GM21526 (cell line): Measurements from ENCODE around the gene TCIRG1.
"Not testable (repeated sequence)": the region's sequence is repeated elsewhere in the genome, so short reads cannot be mapped to it uniquely, and the experiment has no call there.

ENCODE experiments used
- ATAC-seq: cut with Tn5 transposase; IDR thresholded peaks from one replicate; pipeline ENCODE4 v1.9.1; 2021; ENCODE audit warnings: moderate library complexity; ENCODE audit not compliant: unreplicated experiment, low FRiP score

Gene TCIRG1

GRCh38 chr11:68077617-68078582 is 39.1 kb downstream of the TCIRG1 start:
- ATAC-seq, result no peak

GRCh38 chr11:68080860-68081259 is 42.0 kb downstream of the TCIRG1 start:
- no peak for ATAC-seq

- no peak for ATAC-seq
Observed at GRCh38 chr11:68081691-68082090, 42.9 kb downstream of the TCIRG1 start.

- no peak for ATAC-seq
Observed at GRCh38 chr11:68082481-68082880, 43.7 kb downstream of the TCIRG1 start.

DNA sequence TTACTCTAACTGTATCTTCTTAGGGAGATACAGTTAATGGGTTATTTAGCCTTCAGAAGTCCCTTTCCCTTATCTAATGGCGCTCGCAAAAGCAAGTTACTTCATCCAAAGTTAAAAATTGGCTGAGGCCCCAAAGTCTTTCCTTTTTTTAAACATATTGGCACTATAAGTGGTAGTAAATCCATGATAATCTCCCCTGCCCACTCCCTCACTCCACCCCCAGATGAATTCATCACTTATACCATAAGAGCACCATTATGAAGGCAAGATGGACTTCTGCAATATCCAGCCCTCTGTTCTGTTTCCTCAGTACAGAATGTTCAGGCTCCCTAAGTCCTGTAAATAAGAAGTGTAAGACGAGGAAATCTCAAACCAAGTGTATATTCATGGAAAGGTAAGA is 44.7 kb downstream of the TCIRG1 start:
- ATAC-seq, result no peak

DNA sequence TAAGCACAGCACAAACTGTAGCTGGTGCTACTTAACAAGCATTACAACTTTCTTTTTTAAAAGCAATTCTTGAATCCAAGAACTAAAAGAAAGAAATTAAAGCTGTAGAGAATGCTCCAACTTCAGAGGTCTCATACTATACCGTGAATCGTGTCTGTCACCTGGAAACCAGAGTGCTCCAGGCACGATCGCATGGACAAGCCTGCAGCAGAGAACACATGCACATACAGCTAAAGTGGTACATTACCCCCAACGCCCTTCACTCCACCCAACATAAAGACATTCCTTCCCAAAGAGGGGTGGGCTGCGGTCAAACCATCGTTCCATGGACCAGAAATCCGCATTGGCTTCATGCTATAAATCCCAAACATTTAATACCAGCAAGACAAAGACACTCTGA is 50.9 kb downstream of the TCIRG1 start:
- ATAC-seq, result no peak

GRCh38 chr11:68090287-68090686 is 51.5 kb downstream of the TCIRG1 start:
- ATAC-seq, result no peak

GRCh38 chr11:68090706-68091105 is 51.9 kb downstream of the TCIRG1 start:
- no peak for ATAC-seq

GRCh38 chr11:68092411-68092810 is 53.6 kb downstream of the TCIRG1 start:
- no peak for ATAC-seq

- ATAC-seq, result not testable (repeated sequence)
Observed at GRCh38 chr11:68092946-68093345, 54.1 kb downstream of the TCIRG1 start.

DNA sequence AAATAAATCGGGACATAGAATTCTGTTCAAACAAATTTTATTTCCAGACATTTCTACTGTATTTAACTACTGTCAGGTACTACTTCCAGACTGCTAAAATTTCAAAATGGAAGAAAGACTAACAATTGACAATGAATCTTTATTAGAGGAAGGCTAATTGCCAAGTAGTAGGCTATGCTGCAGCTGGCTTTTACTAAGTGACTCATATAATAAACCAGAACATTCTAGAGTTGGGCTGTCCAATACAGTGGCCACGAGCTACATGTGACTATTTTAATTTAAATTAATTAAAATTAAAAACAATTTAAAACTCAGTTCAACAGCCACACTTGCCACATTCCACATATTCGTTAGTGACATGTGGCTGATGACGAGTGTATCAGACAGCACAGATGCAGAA is 54.7 kb downstream of the TCIRG1 start:
- no peak for ATAC-seq

DNA sequence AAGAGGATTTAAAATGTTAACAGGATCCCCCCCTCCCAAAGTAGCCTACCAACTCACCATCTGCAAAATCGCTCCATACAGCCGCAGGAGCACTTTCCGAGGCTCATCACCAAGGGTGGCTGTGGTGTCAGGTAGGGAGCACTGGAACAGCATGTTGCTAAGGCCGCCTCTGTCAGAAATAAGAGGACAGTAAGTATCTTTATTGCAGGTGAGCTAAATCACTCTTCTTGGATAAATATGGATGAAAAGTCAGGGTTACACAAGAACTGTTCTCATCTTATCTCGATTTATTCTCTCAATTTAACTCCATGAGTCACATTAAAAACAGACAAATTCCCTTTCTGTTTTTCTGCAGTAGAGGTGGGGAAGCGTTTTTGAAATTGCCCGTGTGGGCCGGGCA is 58.1 kb downstream of the TCIRG1 start:
- ATAC-seq, result no peak

GRCh38 chr11:68099057-68099456 is 60.2 kb downstream of the TCIRG1 start:
- no peak for ATAC-seq

DNA sequence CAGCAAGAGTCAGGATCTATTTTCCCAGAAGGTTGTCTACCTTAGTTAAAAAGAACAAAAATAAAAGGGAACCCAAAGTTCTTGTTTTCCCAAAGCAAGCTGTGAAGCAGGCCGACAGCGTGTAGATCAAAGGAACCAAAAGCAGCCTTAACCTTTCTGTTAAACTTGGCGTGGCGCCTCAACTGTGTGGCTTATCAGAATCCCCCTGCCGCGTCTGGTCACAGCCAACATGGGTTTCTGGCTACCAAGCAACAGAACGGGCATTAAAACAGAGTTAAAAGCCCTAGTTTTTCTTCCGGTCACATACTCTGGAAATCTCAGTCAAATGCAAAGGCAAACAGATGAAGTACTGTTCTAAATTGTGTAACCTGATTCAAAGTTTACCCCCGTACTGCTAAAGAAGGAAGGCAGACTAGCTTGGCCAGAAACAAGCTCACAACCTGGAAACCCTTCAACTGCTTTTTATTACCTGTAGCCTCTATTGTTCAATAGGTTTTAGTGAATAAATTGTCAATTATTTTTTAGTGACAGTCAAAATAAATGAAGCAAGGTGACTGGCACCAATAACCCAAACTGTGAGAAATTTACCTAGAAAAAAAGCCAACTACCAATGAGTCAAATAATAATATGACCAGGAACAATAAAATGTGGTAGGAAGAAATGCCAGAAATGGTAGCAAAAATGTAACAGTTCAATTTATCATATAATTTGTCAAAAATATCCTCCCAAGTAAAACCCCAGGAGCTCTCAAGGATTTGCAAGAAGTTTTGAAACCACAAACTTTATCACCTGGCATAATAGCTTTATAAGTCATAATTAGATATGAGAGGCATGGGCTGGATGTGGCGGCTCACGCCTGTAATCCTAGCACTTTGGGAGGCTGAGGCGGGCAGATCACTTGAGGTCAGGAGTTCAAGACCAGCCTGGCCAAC is 60.9 kb downstream of the TCIRG1 start:
- no peak for ATAC-seq
